GM23248 (cell line): ENCODE measurements around the gene NT5M. TPM values are rescaled to one million over a fixed set of nuclear protein-coding genes. Genes with fewer than 3 reads are reported as not detected.

Experiments used
- DNase-seq: peaks from one replicate; pipeline ENCODE4 v3.0.0-alpha.2; 2015
- H2AFZ ChIP-seq: fragments of 200-600 bp; sonication (generic); 2 replicates; pipeline ENCODE4 v1.6.1; 2016; ENCODE audit warnings: antibody characterized with exemption
- H3F3A ChIP-seq: fragments of 200-600 bp; sonication (generic); 2 replicates; pipeline ENCODE4 v1.6.1; 2016; ENCODE audit warnings: mild to moderate bottlenecking, antibody characterized with exemption, mixed run types; ENCODE audit not compliant: insufficient read depth
- H3K27ac ChIP-seq: fragments of 200-600 bp; sonication (generic); 2 replicates; pipeline ENCODE4 v1.5.1; 2016; ENCODE audit warnings: mild to moderate bottlenecking
- H3K27me3 ChIP-seq: fragments of 200-600 bp; sonication (generic); replicated peaks from 2 replicates; pipeline ENCODE4 v1.6.1; 2016; ENCODE audit warnings: mild to moderate bottlenecking; ENCODE audit not compliant: insufficient read depth
- H3K36me3 ChIP-seq: fragments of 200-600 bp; sonication (generic); 2 replicates; pipeline ENCODE4 v1.6.1; 2016; ENCODE audit warnings: low read depth, mild to moderate bottlenecking
- H3K4me1 ChIP-seq: fragments of 200-600 bp; sonication (generic); 2 replicates; pipeline ENCODE4 v1.6.1; 2016; ENCODE audit warnings: mild to moderate bottlenecking; ENCODE audit not compliant: insufficient read depth
- H3K4me2 ChIP-seq: fragments of 200-600 bp; sonication (generic); one replicate; pipeline ENCODE4 v1.6.1; 2016; ENCODE audit warnings: mild to moderate bottlenecking; ENCODE audit not compliant: unreplicated experiment
- H3K4me3 ChIP-seq: fragments of 200-600 bp; sonication (generic); 2 replicates; pipeline ENCODE4 v1.5.1; 2016; ENCODE audit warnings: mild to moderate bottlenecking
- H3K79me2 ChIP-seq: fragments of 200-600 bp; sonication (generic); 2 replicates; pipeline ENCODE4 v1.6.1; 2016; ENCODE audit warnings: mild to moderate bottlenecking; ENCODE audit not compliant: insufficient read depth
- H3K9ac ChIP-seq: fragments of 200-600 bp; sonication (generic); 2 replicates; pipeline ENCODE4 v1.6.1; 2016; ENCODE audit warnings: mild to moderate bottlenecking
- H3K9me2 ChIP-seq: fragments of 200-600 bp; sonication (generic); 2 replicates; pipeline ENCODE4 v1.6.1; 2016; ENCODE audit warnings: mixed run types, mild to moderate bottlenecking, moderate library complexity; ENCODE audit not compliant: insufficient read depth
- H3K9me3 ChIP-seq: fragments of 200-600 bp; sonication (generic); one replicate; pipeline ENCODE4 v1.6.1; 2017; ENCODE audit warnings: low read depth
- H4K20me1 ChIP-seq: fragments of 200-600 bp; sonication (generic); 2 replicates; pipeline ENCODE4 v1.6.0; 2016; ENCODE audit not compliant: insufficient read depth
- EZH2 ChIP-seq: fragments of 200-600 bp; sonication (generic); IDR thresholded peaks from 2 replicates; pipeline ENCODE4 v1.6.1; 2018; ENCODE audit warnings: antibody characterized with exemption, mild to moderate bottlenecking; ENCODE audit not compliant: insufficient read depth, poor library complexity, severe bottlenecking
- EZH2phosphoT487 ChIP-seq: fragments of 200-600 bp; sonication (generic); IDR thresholded peaks from 2 replicates; pipeline ENCODE4 v1.6.1; 2018; ENCODE audit warnings: antibody characterized with exemption, moderate library complexity, mild to moderate bottlenecking, low read depth; ENCODE audit not compliant: insufficient read depth
- WGBS, 2 experiments: methylation state at CpG; one replicate each; pipeline ENCODE4 v1.1.6; 2015 to 2017; ENCODE audit warnings: low lambda C conversion rate in 2 of 2, low coverage in 1 of 2; ENCODE audit errors: missing lambda C conversion rate in 2 of 2; 5-methylcytosine and 5-hydroxymethylcytosine counted together
- in situ Hi-C: fragments of 300-500 bp; cut with MboI; formaldehyde crosslinking; loops from 2 replicates; pipeline ENCODE4 v1.15.0; 2020
- polyA plus RNA-seq: library from polyadenylated mRNA; unstranded; fragments of >200 nt; fragmentation: Nextera tagmentation; extraction: Ambion mirVana; gene quantifications from 2 replicates; pipeline ENCODE4 v1.2.1, GENCODE V29; 2016
- total RNA-seq: library from RNA; depleted of rRNA; stranded (reverse); fragments of >200 nt; shearing (Covaris generic); gene quantifications from 2 replicates; pipeline ENCODE4 v1.2.3, GENCODE V29; 2014

NT5M gene
- total and polyA plus RNA-seq, 2 experiments from 2014 or later = 3.3 to 5.1 TPM

DNA sequence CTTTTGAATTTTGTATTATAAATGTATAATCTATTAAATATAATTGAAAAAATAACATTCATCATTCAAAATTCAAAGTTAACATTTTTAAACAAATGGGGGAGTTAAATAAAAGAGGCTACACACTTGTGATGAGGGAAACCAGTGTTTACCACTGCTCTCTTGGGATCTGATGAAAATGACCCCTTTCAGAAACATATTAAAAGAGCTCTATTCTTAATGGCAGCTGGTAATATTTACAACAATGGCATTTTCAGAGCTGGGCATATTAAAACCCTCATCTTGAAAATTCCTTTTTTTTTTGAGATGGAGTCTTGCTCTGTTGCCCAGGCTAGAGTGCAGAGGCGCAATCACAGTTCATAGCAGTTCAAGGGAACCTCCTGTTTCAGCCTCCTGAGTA is 46.9 kb upstream of the NT5M start:
- Histone ChIP-seq H4K20me1 (no peaks in the 10 kb centered on the region), H3K9me2 (no peaks in the 10 kb centered on the region), H3K4me1 (no peaks in the 10 kb centered on the region), H3K36me3 (peaks cover 35% of the 10 kb centered on the region; the same call in 1 of the 2 replicates), H3K9me3 (no peaks in the 10 kb centered on the region), H3K27me3 (no peaks in the 10 kb centered on the region), H3K4me2 (no peak overlapping the region), H3K4me3 (no peak overlapping the region), H3K27ac (no peak overlapping the region), H2AFZ (no peak overlapping the region), H3K9ac (no peak overlapping the region), H3F3A (no peaks in the 10 kb centered on the region), H3K79me2 (0 out of 2 replicates have a peak, but pooled peaks cover 5% of the 10 kb centered on the region)
- in situ Hi-C loops = no loop called here
- whole genome bisulfite sequencing, 2 experiments = 100% methylated on average over 1 of the region's 1 CpG
- TF ChIP-seq EZH2phosphoT487 (no peak), EZH2 (no peak)
- DNase-seq = no peak

DNA sequence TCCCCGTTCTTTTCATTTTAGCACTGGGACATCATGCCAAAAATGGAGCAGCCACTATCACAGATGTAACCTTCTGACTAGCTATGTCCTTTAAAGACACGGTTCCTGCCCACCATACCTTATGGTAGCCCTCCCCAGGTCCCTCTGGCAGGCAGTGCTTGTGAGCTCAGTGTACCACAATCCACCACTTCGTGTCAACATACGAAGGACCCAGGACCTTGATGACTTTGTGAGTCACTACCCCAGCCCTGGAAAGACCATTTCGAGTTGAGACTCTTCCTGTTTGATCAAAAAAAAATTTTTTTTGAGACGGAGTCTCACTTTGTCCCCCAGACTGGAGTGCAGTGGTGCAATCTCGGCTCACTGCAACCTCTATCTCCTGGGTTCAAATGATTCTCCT is 45.2 kb upstream of the NT5M start:
- TF ChIP-seq EZH2phosphoT487 = no peak
- no peak for TF ChIP-seq EZH2
- Histone ChIP-seq H3K4me1 (no peaks in the 10 kb centered on the region), H3K9ac (no peak overlapping the region), H3K36me3 (peaks cover 38% of the 10 kb centered on the region), H3K79me2 (0 out of 2 replicates have a peak, but pooled peaks cover 5% of the 10 kb centered on the region), H3K4me3 (no peak overlapping the region), H2AFZ (no peak overlapping the region), H3K27me3 (no peaks in the 10 kb centered on the region), H3K9me3 (no peaks in the 10 kb centered on the region), H4K20me1 (no peaks in the 10 kb centered on the region), H3K4me2 (no peak overlapping the region), H3K27ac (no peak overlapping the region), H3K9me2 (no peaks in the 10 kb centered on the region), H3F3A (no peaks in the 10 kb centered on the region)
- WGBS, 2 experiments = 96 to 97% methylated on average over 7 of the region's 7 CpGs
- DNase-seq = no peak
- in situ Hi-C loops = no loop called here

DNA sequence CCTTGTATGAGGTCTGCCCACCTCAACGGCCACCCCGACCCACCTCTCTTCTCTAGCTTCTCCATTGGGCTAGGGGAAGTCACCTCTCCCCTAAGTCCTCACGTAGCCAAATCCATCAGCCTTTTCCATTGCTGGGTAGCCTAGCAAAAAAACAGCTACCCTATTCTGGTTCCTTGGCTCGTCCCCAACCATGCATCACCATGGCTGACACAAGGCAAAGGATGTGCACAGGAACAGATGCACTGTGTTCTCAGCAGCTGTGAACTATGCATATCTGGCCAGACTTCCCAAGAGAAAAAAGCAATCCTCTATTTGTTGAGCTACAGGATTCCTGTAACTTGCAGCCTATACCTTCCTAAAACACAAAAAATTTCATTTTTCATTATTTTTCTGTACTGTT is 44.2 kb upstream of the NT5M start:
- peaks cover 38% of the 10 kb centered on the region for H3K36me3 ChIP-seq
- in situ Hi-C loops = no loop called here
- no peak overlapping the region for H3K27ac ChIP-seq

DNA sequence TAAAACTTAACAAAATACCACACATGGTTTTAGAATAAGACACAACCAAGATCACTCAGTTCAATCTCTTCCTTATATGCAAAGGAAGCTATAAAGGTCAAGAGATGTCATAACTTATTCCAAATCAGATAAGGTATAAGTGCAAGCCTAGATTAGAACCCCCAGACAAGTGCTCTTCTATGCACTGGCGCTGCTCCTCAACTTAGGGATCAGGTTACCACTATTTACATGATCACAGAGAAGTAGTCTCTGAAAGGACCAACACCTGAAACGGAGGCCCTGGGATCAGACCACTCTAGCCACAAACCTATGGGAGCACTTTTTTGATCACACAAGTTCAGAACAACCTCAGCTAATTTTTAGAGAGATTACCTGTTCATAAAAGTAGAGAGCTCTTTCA is 38.7 kb upstream of the NT5M start:
- no peaks in the 10 kb centered on the region for H3K9me3 ChIP-seq
- H3K27me3 ChIP-seq = no peaks in the 10 kb centered on the region
- no peaks in the 10 kb centered on the region for H3K9me2 ChIP-seq
- no peaks in the 10 kb centered on the region for H4K20me1 ChIP-seq
- peaks cover 10% of the 10 kb centered on the region; the same call in 1 of the 2 replicates for H3K79me2 ChIP-seq
- no peak overlapping the region for H3K4me2 ChIP-seq
- no peaks in the 10 kb centered on the region for H3K4me1 ChIP-seq
- no peak overlapping the region for H2AFZ ChIP-seq
- H3K36me3 ChIP-seq = peaks cover 55% of the 10 kb centered on the region
- H3K27ac ChIP-seq = no peak overlapping the region
- in situ Hi-C loops = no loop called here
- no peak for TF ChIP-seq EZH2phosphoT487
- TF ChIP-seq EZH2 = no peak
- H3F3A ChIP-seq = no peaks in the 10 kb centered on the region
- WGBS, 2 experiments = 82 to 83% methylated on average over 2 of the region's 2 CpGs
- DNase-seq = no peak
- no peak overlapping the region for H3K9ac ChIP-seq
- H3K4me3 ChIP-seq = no peak overlapping the region

More for the DNA sequence above, 44.2 kb upstream of the NT5M start:
- H3K9ac ChIP-seq = no peak overlapping the region
- H3K79me2 ChIP-seq = no peaks in the 10 kb centered on the region; the same call in 1 of the 2 replicates
- DNase-seq = no peak
- H3F3A ChIP-seq = no peaks in the 10 kb centered on the region
- no peak overlapping the region for H3K4me3 ChIP-seq
- no peaks in the 10 kb centered on the region for H3K27me3 ChIP-seq
- no peaks in the 10 kb centered on the region for H3K4me1 ChIP-seq
- no peaks in the 10 kb centered on the region for H3K9me2 ChIP-seq
- TF ChIP-seq EZH2 = no peak
- no peak for TF ChIP-seq EZH2phosphoT487
- no peaks in the 10 kb centered on the region for H3K9me3 ChIP-seq
- no peak overlapping the region for H2AFZ ChIP-seq
- H3K4me2 ChIP-seq = no peak overlapping the region
- no peaks in the 10 kb centered on the region for H4K20me1 ChIP-seq
- WGBS, 2 experiments = 89% methylated on average over 4 of the region's 4 CpGs
